ENCODE results near the gene UVRAG.

GRCh38 chr11:75921808-75922207 is 106.8 kb downstream of the UVRAG start:
- no peak for TF ChIP-seq CTCF (IDR thresholded peaks at IDR 0.05)
- TF ChIP-seq POLR2A (IDR thresholded peaks at IDR 0.05) = no peak

Data from lower leg skin (tissue), 3 donors.